ENCODE data around the gene MAP7D3. TPM values are rescaled to one million over a fixed set of nuclear protein-coding genes. Genes with fewer than 3 reads are reported as not detected.
"Not testable (repeated sequence)": the region's sequence is repeated elsewhere in the genome, so short reads cannot be mapped to it uniquely, and the experiment has no call there.

The MAP7D3 gene
- total RNA-seq (2014; rRNA removed; shearing (Covaris generic)), result 15.5 and 17.6 TPM in 2 replicates

GRCh38 chrX:136251041-136251991 lies at the start of gene MAP7D3:
MAP7D3 (minus strand) TSS chrX:136251400; CDS start chrX:136251358, 42 bp downstream.
- no peaks in the 10 kb centered on the region; the same call in 1 of the 2 replicates for H3K4me1 ChIP-seq
- H3K9me3 ChIP-seq (replicated peaks), result no peaks in the 10 kb centered on the region
- H3K36me3 ChIP-seq, result no peaks in the 10 kb centered on the region
- H3K27ac ChIP-seq, result peak within 1 kb of the TSS; percentile 74
- peak within 1 kb of the TSS; percentile 97 for H3K4me3 ChIP-seq
- no peaks in the 10 kb centered on the region for H3K27me3 ChIP-seq
- DNase-seq, result peak; percentile 58 to 71

DNA sequence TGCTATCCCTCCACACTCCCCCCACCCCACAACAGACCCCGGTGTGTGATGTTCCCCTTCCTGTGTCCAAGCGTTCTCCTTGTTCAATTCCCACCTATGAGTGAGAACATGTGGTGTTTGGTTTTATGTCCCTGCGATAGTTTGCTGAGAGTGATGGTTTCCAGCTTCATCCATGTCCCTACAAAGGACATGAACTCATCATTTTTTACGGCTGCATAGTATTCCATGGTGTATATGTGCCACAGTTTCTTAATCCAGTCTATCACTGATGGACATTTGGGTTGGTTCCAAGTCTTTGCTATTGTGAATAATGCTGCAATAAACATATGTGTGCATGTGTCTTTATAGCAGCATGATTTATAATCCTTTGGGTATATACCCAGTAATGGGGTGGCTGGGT lies 49.5 kb upstream of the MAP7D3 start, which contains the start of gene ADGRG4:
Gene ADGRG4 (plus strand): TSS at position 243 of the 400 bp plus-strand sequence. CDS start 7,815 bp downstream, outside the sequence.
- not testable (repeated sequence) for H3K4me3 ChIP-seq; H3K27ac ChIP-seq; H3K36me3 ChIP-seq; H3K4me1 ChIP-seq; H3K9me3 ChIP-seq (replicated peaks); H3K27me3 ChIP-seq; DNase-seq

- no peak overlapping the region for H3K27ac ChIP-seq
- no peaks in the 10 kb centered on the region for H3K36me3 ChIP-seq
- H3K27me3 ChIP-seq, result no peaks in the 10 kb centered on the region
- no peak overlapping the region for H3K4me3 ChIP-seq
- H3K4me1 ChIP-seq, result no peaks in the 10 kb centered on the region
- H3K9me3 ChIP-seq (replicated peaks), result no peaks in the 10 kb centered on the region
- no peak for DNase-seq
Observed at GRCh38 chrX:136295380-136295779, 44.2 kb upstream of the MAP7D3 start.

DNA sequence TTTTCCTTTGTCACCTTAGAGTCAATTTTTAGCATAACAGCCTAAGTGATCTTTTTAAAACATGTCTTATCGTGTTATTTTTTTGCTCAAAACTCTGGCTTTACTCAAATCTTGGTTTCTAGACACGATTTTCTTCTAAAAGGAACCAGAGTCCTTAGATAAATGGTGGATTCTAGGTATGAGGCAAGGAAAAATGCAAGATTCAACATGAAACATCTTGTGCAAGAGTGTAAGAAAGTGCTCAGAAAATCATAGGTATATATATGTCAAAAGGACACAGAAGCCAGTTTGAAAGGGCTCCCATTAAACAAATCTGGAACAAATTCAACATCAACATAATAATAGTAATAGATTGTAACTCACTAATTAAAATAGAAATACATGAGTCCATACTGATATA lies 41.5 kb upstream of the MAP7D3 start:
- H3K36me3 ChIP-seq, result no peaks in the 10 kb centered on the region
- H3K27ac ChIP-seq, result no peak overlapping the region
- no peak overlapping the region for H3K4me3 ChIP-seq
- no peaks in the 10 kb centered on the region for H3K27me3 ChIP-seq
- no peaks in the 10 kb centered on the region for H3K9me3 ChIP-seq (replicated peaks)
- DNase-seq, result no peak
- H3K4me1 ChIP-seq, result no peaks in the 10 kb centered on the region

GRCh38 chrX:136291824-136292223 lies 40.6 kb upstream of the MAP7D3 start:
- Histone ChIP-seq H3K36me3 (no peaks in the 10 kb centered on the region), H3K9me3 (replicated peaks) (no peaks in the 10 kb centered on the region), H3K27ac (no peak overlapping the region), H3K4me1 (no peaks in the 10 kb centered on the region), H3K4me3 (no peak overlapping the region), H3K27me3 (no peaks in the 10 kb centered on the region)
- DNase-seq, result no peak

- not testable (repeated sequence) for H3K27ac ChIP-seq; H3K36me3 ChIP-seq; H3K4me3 ChIP-seq; H3K4me1 ChIP-seq; H3K9me3 ChIP-seq (replicated peaks); DNase-seq; H3K27me3 ChIP-seq
Observed at GRCh38 chrX:136286375-136286774, 35.2 kb upstream of the MAP7D3 start.

GRCh38 chrX:136275553-136275952 lies 24.4 kb upstream of the MAP7D3 start:
- Histone ChIP-seq H3K27ac (no peak overlapping the region), H3K4me1 (no peaks in the 10 kb centered on the region), H3K36me3 (no peaks in the 10 kb centered on the region), H3K4me3 (no peak overlapping the region), H3K9me3 (replicated peaks) (no peaks in the 10 kb centered on the region), H3K27me3 (no peaks in the 10 kb centered on the region)
- no peak for DNase-seq

GRCh38 chrX:136273986-136274385 lies 22.8 kb upstream of the MAP7D3 start:
- H3K9me3 ChIP-seq (replicated peaks), result no peaks in the 10 kb centered on the region
- no peaks in the 10 kb centered on the region for H3K27me3 ChIP-seq
- H3K36me3 ChIP-seq, result no peaks in the 10 kb centered on the region
- no peaks in the 10 kb centered on the region for H3K4me1 ChIP-seq
- DNase-seq, result no peak
- H3K4me3 ChIP-seq, result no peak overlapping the region
- H3K27ac ChIP-seq, result no peak overlapping the region

GRCh38 chrX:136272325-136272724 lies 21.1 kb upstream of the MAP7D3 start:
- DNase-seq, result no peak
- no peaks in the 10 kb centered on the region for H3K36me3 ChIP-seq
- H3K4me1 ChIP-seq, result no peaks in the 10 kb centered on the region
- H3K27me3 ChIP-seq, result no peaks in the 10 kb centered on the region
- no peaks in the 10 kb centered on the region for H3K9me3 ChIP-seq (replicated peaks)
- H3K4me3 ChIP-seq, result no peak overlapping the region
- no peak overlapping the region for H3K27ac ChIP-seq

- Histone ChIP-seq H3K9me3 (replicated peaks) (no peaks in the 10 kb centered on the region), H3K4me1 (no peaks in the 10 kb centered on the region), H3K36me3 (no peaks in the 10 kb centered on the region), H3K4me3 (no peak overlapping the region), H3K27me3 (no peaks in the 10 kb centered on the region), H3K27ac (no peak overlapping the region)
- no peak for DNase-seq
Observed at GRCh38 chrX:136271300-136271699, 20.1 kb upstream of the MAP7D3 start.

DNA sequence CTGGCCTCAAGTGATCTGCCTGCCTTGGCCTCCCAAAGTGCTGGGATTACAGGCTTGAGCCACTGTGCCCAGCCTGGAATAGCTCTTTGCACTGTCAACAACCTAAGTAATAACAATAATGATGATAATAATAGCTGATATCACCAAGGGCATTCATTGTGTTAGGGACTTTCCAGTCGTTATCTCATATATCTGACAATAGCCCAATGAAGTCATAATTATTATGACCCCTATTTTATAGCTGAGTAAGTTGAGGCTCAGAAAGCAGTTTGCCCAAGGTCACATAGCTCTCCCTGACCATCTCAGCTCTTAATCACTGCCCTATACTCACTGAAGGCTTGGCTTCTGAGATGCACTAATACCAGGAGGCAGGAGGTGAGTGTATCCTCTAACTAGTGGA lies 18.7 kb upstream of the MAP7D3 start:
- H3K9me3 ChIP-seq (replicated peaks), result no peaks in the 10 kb centered on the region
- DNase-seq, result no peak
- H3K4me1 ChIP-seq, result no peaks in the 10 kb centered on the region
- no peaks in the 10 kb centered on the region for H3K27me3 ChIP-seq
- H3K4me3 ChIP-seq, result no peak overlapping the region
- H3K27ac ChIP-seq, result no peak overlapping the region
- H3K36me3 ChIP-seq, result no peaks in the 10 kb centered on the region

GRCh38 chrX:136268051-136269048 lies 17.1 kb upstream of the MAP7D3 start:
- H3K9me3 ChIP-seq (replicated peaks), result no peaks in the 10 kb centered on the region
- H3K36me3 ChIP-seq, result no peaks in the 10 kb centered on the region
- H3K4me1 ChIP-seq, result no peaks in the 10 kb centered on the region
- no peaks in the 10 kb centered on the region for H3K27me3 ChIP-seq
- H3K4me3 ChIP-seq, result no peak overlapping the region
- peak; percentile 22 to 61 for DNase-seq
- H3K27ac ChIP-seq, result no peak overlapping the region

GRCh38 chrX:136266828-136267227 lies 15.6 kb upstream of the MAP7D3 start:
- DNase-seq, result no peak
- Histone ChIP-seq H3K4me3 (no peak overlapping the region), H3K4me1 (no peaks in the 10 kb centered on the region), H3K9me3 (replicated peaks) (no peaks in the 10 kb centered on the region), H3K27ac (no peak overlapping the region), H3K36me3 (no peaks in the 10 kb centered on the region), H3K27me3 (no peaks in the 10 kb centered on the region)

GRCh38 chrX:136262812-136263315 lies 11.7 kb upstream of the MAP7D3 start:
- no peaks in the 10 kb centered on the region for H3K9me3 ChIP-seq (replicated peaks)
- no peak overlapping the region for H3K27ac ChIP-seq
- H3K4me1 ChIP-seq, result no peaks in the 10 kb centered on the region
- DNase-seq, result no peak
- H3K36me3 ChIP-seq, result no peaks in the 10 kb centered on the region
- H3K4me3 ChIP-seq, result no peak overlapping the region
- H3K27me3 ChIP-seq, result no peaks in the 10 kb centered on the region
